Esophagus (tissue), 2 donors: ENCODE data around the gene NDUFB7. TPM values are rescaled to one million over a fixed set of nuclear protein-coding genes. Genes with fewer than 3 reads are reported as not detected.
A peak's percentile ranks its signal among the peaks of the same experiment; 100 is the strongest.

Experiments used
- H3K27ac ChIP-seq, 2 donors: one replicate each; pipeline ENCODE4 v1.5.1; 2013; ENCODE audit warnings: low read depth in 2 of 2, mild to moderate bottlenecking in 2 of 2, inconsistent platforms in 1 of 2, low read length in 1 of 2, moderate library complexity in 1 of 2
- H3K27me3 ChIP-seq, 2 donors: one replicate each; pipeline ENCODE4 v1.6.1; 2013; ENCODE audit warnings: low read length in 2 of 2, control low read depth in 1 of 2, mild to moderate bottlenecking in 1 of 2; ENCODE audit not compliant: insufficient read depth in 2 of 2, control insufficient read depth in 1 of 2
- H3K36me3 ChIP-seq, 2 donors: one replicate each; pipeline ENCODE4 v1.6.1; 2013; ENCODE audit warnings: low read length in 1 of 2; ENCODE audit not compliant: control insufficient read depth in 2 of 2, insufficient read depth in 2 of 2
- H3K4me1 ChIP-seq, 2 donors: one replicate each; pipeline ENCODE4 v1.6.1; 2013; ENCODE audit warnings: low read length in 1 of 2; ENCODE audit not compliant: control insufficient read depth in 2 of 2, insufficient read depth in 2 of 2
- H3K4me3 ChIP-seq, 2 donors: one replicate each; pipeline ENCODE4 v1.5.1; 2013; ENCODE audit warnings: low read length in 2 of 2, mild to moderate bottlenecking in 2 of 2, low read depth in 1 of 2, moderate library complexity in 1 of 2
- H3K9me3 ChIP-seq, 2 donors: one replicate each; pipeline ENCODE4 v1.6.1; 2013; ENCODE audit warnings: mild to moderate bottlenecking in 2 of 2, low read depth in 1 of 2, low read length in 1 of 2, moderate library complexity in 1 of 2; ENCODE audit not compliant: control insufficient read depth in 2 of 2, insufficient read depth in 1 of 2
- WGBS, 2 donors: extraction: QIAGEN DNeasy Blood & Tissue Kit; methylation state at CpG; one replicate each; pipeline ENCODE4 v1.1.7; 2013; 5-methylcytosine and 5-hydroxymethylcytosine counted together
- polyA plus RNA-seq, 2 donors: library from polyadenylated mRNA; stranded (reverse); fragments of 200-250 nt; gene quantifications; one replicate each; pipeline ENCODE4 v1.2.3, GENCODE V29; 2013
- donor health status: healthy with polysubstance abuse.
- donor health status: Bipolar disorder and iron deficiency.

NDUFB7 gene
- polyA plus RNA-seq, 2 donors: 471 to 517 TPM

- no peaks in the 10 kb centered on the region for H3K9me3 ChIP-seq
- H3K4me1 ChIP-seq: peaks cover 3 to 6% of the 10 kb centered on the region in 2 donors
- H3K36me3 ChIP-seq: peaks cover 10 to 22% of the 10 kb centered on the region in 2 donors
- peak overlapping the region; percentile 98 to 99 for H3K27ac ChIP-seq
- 0% methylated on average over 27 to 32 of the region's 32 CpGs for WGBS, 2 donors
- H3K4me3 ChIP-seq: peak overlapping the region; percentile 94 to 95
- no peaks in the 10 kb centered on the region for H3K27me3 ChIP-seq
Observed at GRCh38 chr19:14517446-14517839, 54.4 kb downstream of the NDUFB7 start.

GRCh38 chr19:14516746-14517438 lies 55.0 kb downstream of the NDUFB7 start:
- H3K4me3 ChIP-seq: peak overlapping the region; percentile 94 to 95
- 14 to 15% methylated on average over 22 of the region's 22 CpGs for WGBS, 2 donors
- H3K27ac ChIP-seq: peak overlapping the region; percentile 98 to 99
- no peaks in the 10 kb centered on the region for H3K27me3 ChIP-seq
- H3K9me3 ChIP-seq: no peaks in the 10 kb centered on the region
- peaks cover 3 to 6% of the 10 kb centered on the region in 2 donors for H3K4me1 ChIP-seq
- H3K36me3 ChIP-seq: peaks cover 10 to 22% of the 10 kb centered on the region in 2 donors

Other genes with a start within 250 kb of the NDUFB7 start
- gene ADGRE5, start 190.6 kb downstream of the NDUFB7 start, polyA plus RNA-seq: 1 to 10 TPM; 4.5 to 6.1 TPM
- 100 to 1,000 TPM in 1 of 2 donors, 10 to 100 TPM in 1; 92.6 to 111 TPM for gene DDX39A, start 152.7 kb downstream of the NDUFB7 start, polyA plus RNA-seq
- gene PKN1, start 138.8 kb downstream of the NDUFB7 start, polyA plus RNA-seq: 10 to 100 TPM; 10.7 to 12.6 TPM
- gene PTGER1, start 96.7 kb downstream of the NDUFB7 start, polyA plus RNA-seq: under 1 TPM; 0.32 to 0.47 TPM
- gene GIPC1, start 75.9 kb downstream of the NDUFB7 start, polyA plus RNA-seq: 100 to 1,000 TPM; 269 to 368 TPM
- 100 to 1,000 TPM; 249 to 309 TPM for gene DNAJB1, start 53.7 kb downstream of the NDUFB7 start, polyA plus RNA-seq
- gene TECR, start 42.5 kb downstream of the NDUFB7 start, polyA plus RNA-seq: 100 to 1,000 TPM; 362 to 444 TPM
- gene CLEC17A, start 11.0 kb upstream of the NDUFB7 start, polyA plus RNA-seq: under 1 TPM; 0.01 to 0.08 TPM
- under 1 TPM in 1 of 2 donors, not detected in 1; 0.07 TPM for gene ADGRE3, start 102.8 kb upstream of the NDUFB7 start, polyA plus RNA-seq
- 1 to 10 TPM; 4.0 to 6.9 TPM for gene ZNF333, start 118.0 kb upstream of the NDUFB7 start, polyA plus RNA-seq
- gene ADGRE2, start 206.5 kb upstream of the NDUFB7 start, polyA plus RNA-seq: under 1 TPM; 0.22 to 0.73 TPM